IPS-11a (cell line): ENCODE measurements around the gene MSI1.
"Not testable (repeated sequence)": the region's sequence is repeated elsewhere in the genome, so short reads cannot be mapped to it uniquely, and the experiment has no call there.

Source experiments
- H3K4me3 ChIP-seq: one replicate; pipeline ENCODE4 v1.5.1; 2013; ENCODE audit warnings: low read depth, low read length, control low read depth

MSI1 gene

DNA sequence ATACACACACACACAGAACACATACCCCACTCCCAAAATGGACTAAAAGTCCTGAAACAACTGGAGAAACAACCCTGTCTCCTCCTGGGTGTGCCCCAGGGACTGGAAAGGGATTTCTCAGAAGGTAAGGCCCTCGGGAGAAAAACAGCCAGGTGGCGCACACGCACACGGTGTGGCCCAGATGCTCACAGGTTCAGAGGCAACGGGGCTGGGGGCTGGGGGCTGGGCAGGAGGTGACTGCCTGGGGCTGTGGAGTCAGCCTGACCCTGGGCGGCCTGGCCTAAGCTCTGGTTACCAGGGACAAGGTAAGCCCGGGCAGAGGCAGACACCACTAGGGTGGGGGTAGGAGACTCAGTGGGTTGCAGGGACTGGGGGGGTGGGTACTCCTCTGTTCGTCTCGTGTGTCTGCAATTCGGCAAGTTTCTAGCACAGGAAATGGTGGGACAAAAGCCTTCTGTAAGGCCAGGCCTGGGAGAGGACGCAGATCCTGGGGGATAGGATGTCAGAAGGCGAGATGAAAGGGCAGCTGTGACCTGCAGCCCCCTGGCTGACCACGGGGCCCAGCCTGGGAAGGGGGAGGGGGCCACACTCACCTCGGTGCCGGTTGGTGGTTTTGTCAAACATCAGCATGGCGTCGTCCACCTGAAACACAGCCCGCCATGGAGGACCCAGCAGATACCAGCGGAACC lies 10.4 kb downstream of the MSI1 start:
- no peak overlapping the region for H3K4me3 ChIP-seq

DNA sequence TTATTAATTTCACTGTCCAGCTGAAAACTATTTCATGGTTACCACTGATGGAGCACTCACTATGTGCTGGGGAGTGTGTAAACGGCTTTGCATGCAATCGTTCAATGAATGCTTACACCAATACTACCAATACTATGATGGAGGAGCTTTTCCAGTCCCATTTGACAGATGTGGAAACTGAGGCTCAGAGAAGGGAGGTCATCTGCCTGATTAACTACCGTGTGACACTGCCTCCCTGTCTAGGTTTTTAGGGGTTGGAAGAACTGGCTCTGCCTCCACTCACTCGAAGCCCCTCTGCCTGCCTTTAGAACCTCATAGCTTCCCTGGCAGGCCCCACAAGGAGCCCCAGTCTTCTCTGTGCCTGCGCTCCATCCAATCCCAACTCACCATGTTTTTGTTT lies 11.9 kb downstream of the MSI1 start:
- H3K4me3 ChIP-seq: no peak overlapping the region

DNA sequence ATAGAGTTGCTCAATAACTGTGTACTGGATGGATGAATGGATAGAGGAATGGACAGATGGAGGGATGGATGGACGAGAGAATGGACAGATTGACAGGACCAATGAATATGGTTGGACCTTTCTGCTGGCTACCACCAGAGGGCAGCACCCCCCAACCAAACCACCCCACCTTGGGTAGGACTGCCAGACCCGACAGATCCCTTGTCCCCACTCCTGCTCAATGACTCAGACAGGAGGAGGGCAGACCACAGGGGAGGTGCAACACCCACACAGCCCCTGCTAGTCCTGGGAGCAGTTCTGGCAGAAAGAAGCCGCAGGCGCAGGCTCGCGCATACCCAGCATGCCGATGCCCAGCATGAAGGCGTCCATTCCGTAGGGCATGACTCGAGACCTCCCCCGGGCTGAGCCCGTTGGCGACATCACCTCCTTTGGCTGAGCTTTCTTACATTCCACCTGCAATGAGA lies 12.4 kb downstream of the MSI1 start:
- no peak overlapping the region for H3K4me3 ChIP-seq

DNA sequence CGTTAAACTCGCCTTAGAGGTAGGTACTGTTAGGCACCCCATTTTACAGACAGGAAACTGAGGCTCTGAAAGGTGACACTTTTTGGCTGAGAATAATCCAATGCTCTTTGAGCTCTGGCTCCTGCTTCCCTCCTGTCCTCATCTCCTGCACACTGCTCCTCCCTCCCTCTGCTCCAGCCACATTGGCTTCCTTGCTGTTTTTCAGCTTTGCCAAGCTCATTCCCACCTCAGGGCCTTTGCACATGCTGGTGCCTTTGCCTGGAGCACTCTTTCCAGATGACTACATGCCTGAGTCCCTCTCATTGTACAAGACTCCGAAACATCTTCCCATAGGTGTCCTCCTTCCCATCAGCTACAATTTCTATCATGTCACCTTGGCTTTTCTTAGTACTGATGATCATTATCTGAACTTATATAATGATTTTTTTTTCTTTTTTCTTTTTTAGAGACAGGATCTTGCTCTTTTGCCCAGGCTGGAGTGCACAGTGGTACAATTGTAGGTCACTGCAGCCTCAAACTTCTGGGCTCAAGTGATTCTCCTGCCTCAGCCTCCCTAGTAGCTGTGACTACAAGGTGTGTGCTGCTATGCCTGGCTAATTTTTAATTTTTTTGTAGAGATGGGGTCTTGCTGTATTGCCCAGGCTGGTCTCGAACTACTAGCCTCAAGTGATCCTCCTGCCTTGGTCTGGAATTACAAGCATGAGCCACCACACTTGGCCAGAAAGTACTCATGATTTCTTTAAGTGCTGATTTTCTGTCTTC lies 15.2 kb downstream of the MSI1 start:
- no peak overlapping the region for H3K4me3 ChIP-seq

DNA sequence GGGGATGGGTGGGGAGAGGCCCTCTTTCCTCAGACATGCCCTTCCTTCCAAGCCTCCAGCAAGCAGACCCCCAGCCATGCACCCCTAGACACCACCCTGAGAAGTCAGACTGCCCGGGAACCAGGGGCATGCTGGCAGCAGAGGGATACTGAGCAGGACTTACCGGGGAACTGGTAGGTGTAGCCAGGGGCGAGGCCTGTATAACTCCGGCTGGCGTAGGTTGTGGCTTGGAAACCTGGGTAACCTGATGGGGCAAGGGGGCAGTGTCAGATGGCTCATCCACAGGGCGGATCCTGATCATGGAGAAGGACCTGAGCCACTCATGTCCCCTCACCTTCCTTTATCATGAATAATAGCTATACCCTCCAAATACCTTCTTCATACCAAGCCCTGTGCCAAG lies 15.8 kb downstream of the MSI1 start:
- no peak overlapping the region for H3K4me3 ChIP-seq

DNA sequence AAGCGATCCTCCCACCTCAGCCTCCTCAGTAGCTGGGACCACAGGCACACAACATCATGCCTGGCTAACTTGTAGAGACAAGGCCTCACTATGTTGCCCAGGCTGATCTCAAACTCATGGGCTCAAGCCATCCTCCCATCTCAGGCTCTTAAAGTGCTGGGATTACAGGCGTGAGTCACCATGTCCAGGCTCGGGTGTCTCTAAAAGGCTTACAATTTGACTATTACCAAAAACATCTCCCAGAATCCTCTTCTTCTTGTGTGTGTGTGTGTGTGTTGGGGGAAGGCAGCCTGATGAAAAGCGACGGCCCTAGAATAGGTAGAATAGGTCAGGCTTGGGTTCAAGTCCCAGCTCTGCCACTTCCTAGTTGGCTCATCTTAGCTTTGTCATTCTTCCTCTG lies 16.8 kb downstream of the MSI1 start:
- no peak overlapping the region for H3K4me3 ChIP-seq

DNA sequence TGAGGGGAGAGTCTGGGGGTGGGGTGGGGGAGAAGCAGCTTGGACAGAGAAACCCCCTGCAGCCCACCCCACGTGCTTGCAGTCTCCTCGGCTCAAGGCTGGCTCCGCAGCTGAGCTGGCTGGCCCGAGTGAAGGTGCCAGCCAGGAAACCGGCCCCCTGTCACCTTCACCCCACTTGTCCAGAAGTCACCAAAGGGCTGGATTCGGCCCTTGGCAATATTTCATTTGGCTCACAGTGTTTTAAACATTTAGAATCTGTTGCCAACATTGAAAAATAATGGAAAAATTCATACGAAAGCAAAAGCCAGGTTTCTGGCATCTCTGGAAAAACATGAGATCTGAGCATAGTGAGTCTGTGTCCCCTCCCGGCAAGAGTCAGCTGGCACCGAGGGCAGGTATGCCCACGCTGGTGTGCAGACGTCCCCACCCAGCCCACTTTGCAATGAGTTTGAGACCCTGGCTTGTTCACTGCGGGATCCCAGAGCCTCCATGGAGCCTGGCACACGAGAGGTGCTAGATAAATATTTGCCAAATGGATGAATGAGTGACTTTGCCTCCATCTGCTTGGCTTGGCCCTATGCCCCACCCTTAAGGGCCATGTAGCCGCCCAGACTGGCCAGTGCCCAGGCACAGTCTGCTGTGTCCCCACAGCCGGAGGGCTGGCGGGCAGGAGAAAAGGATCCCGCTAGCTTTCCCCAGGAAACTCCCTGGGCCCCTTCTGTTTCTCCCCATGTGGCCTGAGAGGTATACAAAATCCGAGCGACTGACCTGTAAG lies 18.2 kb downstream of the MSI1 start:
- no peak overlapping the region for H3K4me3 ChIP-seq

DNA sequence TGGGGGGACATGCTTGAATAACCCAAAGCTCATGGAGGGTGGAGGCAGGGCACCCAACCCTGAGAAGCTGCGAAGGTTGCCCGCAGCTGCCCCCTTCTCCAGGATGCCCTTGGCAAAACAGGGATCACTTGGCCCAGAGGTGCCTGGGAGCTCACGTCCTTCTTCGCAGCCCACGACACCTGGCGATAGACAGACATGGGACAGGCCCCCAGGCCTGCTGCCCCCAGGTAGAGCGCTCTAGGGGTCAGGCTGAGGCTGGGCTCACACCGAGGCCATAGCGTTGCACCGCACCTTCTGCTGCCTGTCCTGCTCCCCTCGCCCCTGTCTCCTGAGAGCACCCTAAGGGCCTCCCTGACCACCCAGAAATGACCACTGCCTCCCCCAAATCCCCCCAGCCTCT lies 21.2 kb downstream of the MSI1 start:
- H3K4me3 ChIP-seq: no peak overlapping the region

DNA sequence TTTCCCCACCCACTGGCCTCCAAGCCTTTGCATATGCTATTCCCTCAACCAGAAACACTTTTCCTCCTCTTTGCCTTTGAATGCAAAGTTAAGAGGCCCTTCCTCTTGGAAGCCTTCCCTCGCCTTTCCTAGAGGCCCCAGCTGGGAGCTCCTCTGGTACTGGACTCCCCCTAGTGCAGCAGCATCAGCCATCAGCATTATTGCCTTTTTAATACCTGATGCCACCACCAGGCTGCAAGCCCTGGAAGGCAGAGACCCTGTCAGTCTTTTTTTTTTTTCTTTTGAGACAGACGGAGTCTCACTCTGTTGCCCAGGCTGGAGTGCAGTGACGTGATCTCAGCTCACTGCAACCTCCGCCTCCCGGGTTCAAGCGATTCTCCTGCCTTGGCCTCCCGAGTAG lies 22.3 kb downstream of the MSI1 start:
- no peak overlapping the region for H3K4me3 ChIP-seq

DNA sequence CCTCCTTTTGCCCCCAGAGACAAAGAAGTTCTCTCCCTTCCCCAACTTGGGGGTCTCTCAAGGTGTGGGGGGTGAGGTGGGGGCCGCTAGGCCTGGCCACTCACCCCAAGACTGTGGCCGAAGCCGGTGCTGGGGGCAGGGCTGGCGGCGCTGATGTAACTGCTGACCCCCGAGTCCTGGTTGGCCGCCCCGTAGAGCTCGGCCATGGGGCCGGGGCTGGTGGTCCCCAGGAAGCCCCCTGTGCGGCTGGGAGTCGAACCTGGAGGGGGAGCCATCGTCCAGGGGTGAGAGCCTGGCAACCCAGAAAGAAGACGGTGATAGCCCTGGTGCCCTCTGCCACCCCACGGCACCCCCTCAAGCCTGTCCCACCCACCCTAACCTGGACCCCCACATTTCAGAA lies 22.9 kb downstream of the MSI1 start:
- H3K4me3 ChIP-seq: no peak overlapping the region

DNA sequence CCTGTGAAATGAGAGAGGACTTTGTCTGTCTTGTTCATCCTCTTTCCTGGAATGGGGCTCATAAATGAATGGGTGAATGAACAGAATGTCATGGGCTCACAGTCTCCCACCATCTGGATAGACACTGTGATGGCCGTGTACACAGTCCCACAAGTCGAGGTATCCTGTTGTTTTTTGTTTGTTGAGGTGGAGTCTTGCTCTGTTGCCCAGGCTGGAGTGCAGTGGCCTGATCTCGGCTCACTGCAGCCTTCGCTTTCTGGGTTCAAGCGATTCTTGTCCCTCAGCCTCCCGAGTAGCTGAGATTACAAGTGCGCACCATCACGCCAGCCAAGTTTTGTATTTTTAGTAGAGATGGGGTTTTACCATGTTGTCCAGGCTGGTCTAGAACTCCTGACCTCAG lies 25.3 kb downstream of the MSI1 start:
- no peak overlapping the region for H3K4me3 ChIP-seq

DNA sequence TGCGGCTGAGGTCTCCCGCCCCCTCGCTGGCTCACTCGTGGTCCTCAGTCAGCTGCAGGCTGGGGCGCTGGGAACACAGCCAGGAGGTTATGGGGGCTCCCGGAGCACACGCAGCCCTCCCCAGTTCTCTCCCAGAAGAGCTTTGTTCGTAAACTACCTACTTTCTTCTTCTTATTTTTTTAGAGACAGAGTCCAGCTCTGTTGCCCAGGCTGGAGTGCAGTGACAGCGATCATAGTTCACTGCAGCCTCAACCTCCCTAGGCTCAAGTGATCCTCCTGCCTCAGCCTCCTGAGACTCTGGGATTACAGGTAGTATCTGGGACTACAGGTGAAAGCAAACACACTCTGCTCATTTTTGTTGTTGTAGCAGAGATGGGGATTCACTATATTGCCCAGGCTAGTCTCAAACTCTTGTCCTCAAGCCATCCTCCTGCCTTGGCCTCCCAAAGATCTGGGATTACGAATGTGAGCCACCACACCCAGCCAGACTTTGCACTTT lies 25.9 kb downstream of the MSI1 start:
- no peak overlapping the region for H3K4me3 ChIP-seq

DNA sequence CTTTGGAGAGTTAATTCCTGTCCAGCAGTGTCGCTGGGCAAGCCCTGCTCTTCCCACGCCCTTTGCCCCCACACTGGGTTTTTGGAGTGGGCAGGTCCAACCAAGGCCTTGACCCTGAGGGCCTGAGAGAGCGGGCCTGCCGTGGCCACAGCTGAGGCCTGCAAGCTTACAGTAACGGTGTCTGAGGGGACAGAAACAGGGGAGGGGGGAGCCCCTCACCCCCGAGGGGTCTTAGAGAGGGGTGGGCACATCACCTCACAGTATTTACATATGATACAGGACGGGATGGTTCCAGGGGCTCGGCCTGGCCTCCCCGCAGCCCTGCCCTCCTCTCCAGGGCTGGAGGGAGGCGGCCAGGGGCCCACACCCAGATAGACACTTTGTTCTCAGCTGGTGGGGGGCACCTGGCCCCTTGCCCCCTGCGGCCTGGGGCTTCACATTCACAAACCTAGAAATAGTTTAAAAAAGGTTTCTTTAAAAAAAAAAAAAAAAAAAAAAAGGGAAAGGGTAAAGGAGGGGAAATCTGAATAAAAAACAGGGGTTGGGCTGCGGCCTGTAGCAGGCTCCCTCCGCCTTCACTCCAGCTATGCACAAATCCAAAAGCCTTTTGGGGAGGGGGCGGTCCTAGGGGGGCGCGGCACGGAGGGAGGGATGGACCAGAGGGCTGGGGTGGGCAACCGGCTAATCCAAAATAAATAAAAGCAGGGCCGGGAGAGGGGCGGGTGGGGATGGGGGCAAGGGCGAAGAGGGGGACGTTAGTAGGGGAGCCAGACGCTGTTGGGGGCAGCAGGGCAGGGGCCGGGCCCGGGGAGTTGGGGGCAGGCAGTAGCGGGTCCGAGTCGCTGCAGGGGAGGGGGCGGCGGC lies 26.6 kb downstream of the MSI1 start:
- H3K4me3 ChIP-seq: no peak overlapping the region

DNA sequence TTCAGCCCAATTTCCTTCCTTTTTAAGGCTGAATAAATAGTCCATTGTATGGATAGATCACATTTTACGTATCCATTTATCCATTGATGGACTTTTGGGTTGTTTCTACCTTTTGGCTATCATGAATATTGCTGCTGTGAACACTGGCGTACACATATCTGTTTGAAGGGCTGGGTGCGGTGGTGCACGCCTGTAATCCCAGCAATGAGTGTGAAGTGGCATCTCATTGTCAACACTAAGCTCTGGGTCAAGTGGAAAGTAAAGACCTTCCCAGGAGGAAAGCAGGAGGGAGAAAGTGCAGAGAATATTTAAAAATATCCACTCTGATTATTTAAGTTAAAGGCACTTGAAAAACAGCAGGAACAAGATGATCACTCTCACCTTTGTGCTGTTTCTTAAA lies 29.7 kb downstream of the MSI1 start:
- no peak overlapping the region for H3K4me3 ChIP-seq

DNA sequence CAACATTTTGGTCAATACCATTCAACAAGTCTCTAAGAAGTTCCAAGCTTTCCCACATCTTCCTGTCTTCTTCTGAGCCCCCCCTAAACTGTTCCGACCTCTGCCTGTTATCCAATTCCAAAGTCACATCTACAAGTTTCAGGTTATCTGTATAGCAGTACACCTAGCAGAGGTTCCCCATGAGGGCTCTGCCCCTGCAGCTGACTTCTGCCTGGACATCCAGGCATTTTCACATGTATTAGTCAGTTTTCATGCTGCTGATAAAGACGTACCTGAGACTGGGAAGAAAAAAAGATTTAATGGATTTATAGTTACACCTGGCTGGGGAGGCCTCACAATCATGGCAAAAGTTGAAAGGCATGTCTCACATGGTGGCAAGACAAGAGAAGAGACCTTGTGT lies 31.2 kb downstream of the MSI1 start:
- H3K4me3 ChIP-seq: no peak overlapping the region

DNA sequence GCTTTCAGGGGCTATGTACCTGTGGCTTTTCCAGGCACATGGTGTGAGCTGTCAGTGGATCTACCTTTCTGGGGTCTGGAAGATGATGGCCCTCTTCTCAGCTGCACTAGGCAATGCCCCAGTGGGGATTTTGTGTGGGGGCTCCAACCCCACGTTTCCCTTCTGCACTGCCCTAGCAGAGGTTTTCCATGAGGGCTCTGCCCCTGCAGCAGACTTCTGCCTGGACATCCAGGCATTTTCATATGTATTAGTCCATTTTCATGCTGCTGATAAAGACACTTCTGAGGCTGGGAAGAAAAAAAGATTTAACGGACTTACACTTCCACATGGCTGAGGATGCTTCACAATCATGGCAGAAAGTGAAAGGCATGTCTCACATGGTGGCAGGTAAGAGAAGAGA lies 32.6 kb downstream of the MSI1 start:
- not testable (repeated sequence) for H3K4me3 ChIP-seq

DNA sequence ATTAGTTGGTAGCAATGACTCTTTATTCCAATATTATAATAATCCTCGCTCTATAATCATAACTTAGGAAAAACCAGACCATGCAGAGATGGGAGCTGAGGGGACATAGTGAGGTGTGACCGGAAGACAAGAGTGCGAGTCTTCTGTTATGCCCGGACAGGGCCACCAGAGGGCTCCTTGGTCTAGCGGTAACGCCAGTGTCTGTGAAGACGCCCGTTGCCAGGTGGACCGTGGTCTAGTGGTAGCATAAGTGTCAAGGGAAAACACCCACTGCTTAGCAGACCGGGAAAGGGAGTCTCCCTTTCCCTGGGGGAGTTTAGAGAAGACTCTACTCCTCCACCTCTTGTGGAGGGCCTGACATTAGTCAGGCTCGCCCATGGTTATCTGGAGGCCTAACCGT lies 33.5 kb downstream of the MSI1 start:
- not testable (repeated sequence) for H3K4me3 ChIP-seq

DNA sequence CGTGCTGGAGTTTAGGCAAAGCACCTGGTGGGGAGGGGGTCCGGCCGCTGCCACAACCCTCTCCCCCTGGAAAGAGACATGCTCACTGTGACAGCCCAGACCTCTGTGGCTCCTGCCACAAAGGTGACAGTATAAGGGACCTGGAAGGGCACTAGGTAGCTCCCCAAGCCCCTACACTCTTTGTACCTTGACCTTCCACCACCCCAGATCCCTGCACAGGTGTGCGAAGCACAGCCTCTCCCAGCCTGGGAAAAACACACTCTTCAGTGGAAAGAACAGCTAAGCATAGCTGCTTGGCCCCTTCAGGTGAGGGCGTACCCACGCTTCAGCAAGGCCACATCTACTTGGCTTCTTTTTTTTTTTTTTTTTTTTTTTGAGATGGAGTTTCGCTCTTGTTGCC lies 36.4 kb downstream of the MSI1 start:
- no peak overlapping the region for H3K4me3 ChIP-seq

DNA sequence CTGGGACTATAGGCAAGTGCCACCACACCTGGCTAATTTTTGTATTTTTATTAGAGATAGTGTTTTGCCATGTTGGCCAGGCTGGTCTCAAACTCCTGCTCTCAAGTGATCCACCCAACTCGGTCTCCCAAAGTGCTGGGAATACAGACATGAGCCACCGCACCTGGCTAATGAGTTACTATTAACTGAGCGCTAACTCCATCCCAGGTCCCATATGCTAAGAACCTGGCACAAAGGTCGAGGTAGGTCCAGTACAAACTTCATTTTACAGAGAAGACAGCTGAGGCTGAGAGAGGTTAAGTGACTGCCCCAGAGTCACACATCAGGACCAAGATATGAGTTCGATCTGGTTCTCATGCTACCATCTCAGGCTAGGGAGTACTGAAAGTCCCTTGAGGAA lies 36.9 kb downstream of the MSI1 start:
- H3K4me3 ChIP-seq: no peak overlapping the region

DNA sequence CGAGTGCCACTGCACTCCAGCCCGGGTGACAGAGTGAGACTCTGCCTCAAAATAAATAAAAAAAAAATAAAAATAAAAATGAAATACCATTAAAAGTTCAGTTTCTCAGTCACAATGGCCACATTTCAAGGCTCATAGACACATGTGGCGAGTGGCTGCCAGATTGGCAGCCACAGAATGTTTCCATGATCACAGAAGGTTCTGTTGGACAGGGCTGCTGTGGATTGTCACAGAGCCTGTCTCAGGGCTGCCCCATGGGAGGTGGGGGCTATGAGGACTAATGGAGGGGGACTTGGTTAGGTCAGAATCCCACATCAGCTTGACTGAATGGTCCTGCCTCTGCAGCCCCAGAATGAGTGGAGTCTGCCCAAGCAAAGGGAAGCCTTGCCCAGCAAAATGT lies 37.6 kb downstream of the MSI1 start:
- H3K4me3 ChIP-seq: no peak overlapping the region

DNA sequence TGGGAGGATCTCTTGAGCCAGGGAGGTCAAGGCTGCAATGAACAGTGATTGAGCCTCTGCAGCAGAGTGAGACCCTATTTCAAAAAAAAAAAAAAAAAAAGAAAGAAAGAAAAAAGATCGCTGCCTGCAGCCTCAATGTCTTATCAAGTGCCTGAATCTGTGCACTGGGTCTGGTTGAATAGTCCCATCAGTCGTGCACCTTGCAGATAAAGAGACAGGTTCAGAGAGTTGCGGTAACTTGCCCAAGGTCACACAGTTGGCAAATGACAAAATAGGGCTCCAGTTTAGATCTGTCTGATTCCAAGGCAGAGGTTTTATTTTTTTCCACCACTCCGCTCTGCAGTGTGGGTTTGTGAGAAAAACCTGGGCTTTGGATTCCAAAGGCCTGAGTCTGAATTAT lies 40.7 kb downstream of the MSI1 start:
- H3K4me3 ChIP-seq: no peak overlapping the region
